GM19455 (cell line): ENCODE data around the gene SH3RF3.

Experiments
- ATAC-seq: cut with Tn5 transposase; IDR thresholded peaks from one replicate; pipeline ENCODE4 v1.9.1; 2021; ENCODE audit not compliant: unreplicated experiment

SH3RF3 gene

DNA sequence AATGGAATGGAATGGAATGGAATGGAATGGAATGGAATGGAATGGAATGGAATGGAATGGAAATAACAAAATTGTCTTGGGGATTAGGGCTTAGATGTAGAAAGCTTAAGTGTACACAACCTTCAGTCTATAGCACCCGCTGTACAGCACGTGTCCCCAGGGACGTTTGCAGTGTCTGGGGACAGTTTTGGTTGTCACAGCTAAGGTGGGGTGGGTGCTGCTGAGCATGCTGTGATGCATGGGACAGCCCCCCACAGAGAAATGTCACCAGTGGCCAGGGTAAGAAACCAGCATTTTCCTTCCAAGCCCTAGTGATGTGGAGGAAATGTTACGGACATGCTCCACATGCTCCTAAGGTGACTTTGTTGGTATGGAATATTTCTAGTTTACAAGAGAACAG, 70.8 kb downstream of the SH3RF3 start:
- no peak for ATAC-seq

DNA sequence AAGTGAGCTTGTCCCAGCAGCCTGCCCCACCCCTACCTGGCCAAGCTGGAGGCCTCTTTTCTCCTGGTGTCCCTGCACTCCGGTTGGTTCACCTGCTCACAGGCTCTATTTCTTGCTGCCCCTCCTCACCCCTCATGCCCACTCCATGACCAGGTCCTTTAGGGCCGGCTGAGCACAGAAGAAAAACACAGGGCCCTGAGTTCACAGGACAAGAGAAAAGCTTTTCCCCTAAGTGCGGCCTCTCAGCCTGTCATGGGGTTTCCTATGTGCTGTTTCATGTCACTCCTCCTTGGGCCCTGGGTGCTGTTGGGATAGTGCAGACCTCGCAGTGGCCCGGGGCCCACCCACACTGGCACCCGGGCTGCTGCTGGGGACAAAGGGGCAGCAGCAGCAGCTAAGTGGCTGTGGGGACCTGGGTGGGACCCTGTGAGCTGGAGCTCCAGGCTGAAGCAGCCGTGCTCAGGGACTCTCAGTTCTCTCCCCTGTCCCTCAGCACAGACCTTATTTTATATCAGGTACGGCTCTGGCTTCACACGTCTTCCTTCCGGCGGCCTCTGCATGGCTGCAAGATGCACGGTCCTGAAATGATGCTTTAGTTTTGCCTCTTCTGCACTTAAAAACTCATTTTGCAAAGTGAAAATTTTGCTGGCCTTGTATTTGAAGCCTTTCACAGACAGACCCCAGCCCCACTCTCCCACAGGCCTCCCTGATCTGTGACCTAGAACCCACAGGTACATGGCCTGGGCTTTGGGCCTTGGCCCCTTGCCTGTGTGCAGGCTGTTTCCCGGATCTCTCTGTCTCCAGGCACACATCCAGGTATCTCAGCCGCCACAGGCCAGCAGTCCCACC, 71.8 kb downstream of the SH3RF3 start:
- ATAC-seq = no peak

DNA sequence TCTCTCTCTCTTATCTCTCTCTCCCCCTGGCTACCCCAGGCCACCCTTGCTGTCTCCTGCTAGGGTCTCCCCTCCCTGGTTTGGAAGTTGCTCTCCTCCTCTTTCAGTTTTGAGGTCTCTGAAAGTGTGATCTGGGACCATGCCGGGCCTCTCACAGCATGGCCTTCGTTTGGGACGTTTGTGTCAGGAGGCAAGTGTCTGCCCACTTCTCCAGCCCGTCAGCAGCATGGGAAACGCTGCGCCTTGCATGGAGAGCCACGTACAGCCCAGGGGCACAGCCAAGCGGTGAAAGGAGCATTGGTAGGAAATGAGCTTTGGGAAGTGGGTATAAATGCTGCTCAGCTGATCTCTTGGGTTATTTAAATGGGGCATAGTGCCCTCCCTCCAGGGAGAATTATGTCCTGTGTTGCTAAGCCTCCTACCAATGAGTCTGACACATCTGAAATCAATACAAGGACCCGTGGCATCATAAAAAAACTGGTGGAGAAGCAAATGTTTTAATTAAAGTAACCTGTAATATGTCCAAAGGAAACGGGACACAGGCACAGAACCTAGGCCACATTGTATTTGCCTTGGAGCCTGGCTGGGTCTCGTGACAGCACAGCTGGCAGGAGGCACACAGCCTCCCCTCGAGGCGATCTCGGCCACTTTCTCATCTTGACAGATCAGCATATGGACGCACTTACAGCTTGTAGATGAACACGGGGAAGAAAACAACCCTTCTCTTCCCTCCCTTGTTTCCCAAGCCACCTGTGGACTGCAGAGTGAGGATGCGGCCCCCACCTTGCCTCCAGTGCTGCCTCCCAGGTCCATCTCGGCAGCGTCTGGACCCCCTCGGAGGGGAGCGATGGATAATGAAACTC, 72.7 kb downstream of the SH3RF3 start:
- ATAC-seq = no peak

DNA sequence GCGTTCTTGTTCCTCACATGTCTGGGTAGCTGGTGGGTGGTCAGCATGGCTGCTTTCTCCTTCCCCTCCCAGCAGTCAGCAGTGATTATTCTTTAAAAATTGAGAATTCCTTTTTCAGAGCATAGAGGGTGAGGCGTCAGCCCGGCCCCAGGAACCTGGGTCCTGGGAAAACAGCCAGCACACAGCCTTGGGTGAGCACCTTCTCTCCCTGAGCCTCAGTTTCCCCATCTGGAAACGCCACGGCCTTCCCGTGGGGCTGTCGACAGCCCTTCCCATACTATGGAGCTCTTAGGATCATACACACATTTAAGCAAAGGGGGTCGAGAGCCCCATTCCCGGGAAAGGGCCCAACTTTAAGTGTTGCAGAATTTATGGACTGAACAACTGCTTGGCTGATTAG, 73.5 kb downstream of the SH3RF3 start:
- ATAC-seq = no peak

DNA sequence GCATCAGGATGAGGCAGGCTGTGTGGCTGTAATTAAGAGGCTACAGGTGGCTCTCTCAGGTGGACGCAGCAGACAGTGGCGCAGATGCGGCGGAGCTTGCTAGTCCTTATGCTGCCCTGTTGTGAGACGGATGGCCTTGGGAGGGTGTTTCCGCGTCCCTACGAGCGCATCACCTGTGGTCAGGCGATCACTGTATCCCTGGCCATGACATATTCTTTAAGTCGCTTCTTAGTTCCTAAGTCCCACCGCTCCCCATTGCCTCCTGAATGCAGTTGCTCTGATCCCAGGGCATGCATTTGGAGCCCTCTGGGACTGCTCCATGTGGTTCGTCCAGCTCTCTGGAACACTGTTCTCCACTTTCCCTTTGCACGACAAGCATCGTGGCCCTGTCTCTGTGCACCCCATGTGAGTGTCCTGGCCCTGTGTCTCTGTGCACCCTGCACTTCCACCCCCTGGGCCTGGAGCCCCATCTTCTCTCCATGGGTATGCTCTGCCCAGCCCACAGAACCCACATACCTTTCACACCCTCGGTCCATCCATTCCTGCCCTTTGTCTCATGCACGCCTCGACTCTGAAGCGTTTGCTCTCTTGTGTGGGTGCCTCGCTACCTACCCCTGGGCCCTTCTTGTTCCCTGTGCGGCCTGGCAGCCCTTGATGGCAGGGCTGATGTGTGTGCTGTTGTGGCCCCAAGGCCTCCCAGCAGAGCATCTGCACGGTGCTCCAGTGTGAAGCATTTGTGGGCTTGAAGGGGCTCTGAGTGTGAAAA, 74.4 kb downstream of the SH3RF3 start:
- no peak for ATAC-seq

DNA sequence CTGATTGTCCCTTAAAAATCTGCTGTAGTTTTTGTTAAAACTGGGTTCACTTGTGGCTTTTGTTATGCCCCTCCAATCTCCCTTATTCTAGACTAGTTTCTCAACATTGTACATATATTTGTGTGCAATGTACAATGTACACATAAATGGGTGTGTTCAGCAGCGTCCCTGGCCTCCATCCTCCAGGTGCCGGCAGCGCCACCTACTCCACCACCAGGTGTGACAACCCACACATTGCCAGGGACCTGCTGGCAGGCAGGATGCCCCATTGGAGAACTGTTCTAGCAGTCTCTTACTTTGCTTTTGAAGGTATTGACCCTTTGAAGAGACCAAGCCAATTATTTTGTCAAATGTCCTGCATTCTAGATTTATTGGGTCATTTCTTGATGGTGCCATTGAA, 75.4 kb downstream of the SH3RF3 start:
- ATAC-seq = no peak

DNA sequence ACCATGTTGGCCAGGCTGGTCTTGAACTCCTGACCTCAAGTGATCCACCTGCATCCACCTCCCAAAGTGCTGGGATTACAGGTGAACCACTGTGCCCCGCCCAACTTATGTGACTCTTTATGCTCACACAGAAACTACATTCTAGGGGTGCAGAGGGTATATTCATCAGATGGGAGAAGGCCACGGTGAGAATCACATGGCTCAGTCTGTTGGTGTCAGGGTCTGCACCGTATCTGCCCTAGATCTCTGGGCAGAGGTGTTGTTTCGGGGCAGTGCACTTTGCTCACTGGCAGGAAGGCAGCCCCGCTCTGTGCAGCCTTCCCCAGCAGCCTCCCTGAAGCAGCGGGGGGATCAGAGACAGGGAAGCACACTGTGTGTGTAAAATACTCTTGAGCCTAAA, 76.4 kb downstream of the SH3RF3 start:
- no peak for ATAC-seq

DNA sequence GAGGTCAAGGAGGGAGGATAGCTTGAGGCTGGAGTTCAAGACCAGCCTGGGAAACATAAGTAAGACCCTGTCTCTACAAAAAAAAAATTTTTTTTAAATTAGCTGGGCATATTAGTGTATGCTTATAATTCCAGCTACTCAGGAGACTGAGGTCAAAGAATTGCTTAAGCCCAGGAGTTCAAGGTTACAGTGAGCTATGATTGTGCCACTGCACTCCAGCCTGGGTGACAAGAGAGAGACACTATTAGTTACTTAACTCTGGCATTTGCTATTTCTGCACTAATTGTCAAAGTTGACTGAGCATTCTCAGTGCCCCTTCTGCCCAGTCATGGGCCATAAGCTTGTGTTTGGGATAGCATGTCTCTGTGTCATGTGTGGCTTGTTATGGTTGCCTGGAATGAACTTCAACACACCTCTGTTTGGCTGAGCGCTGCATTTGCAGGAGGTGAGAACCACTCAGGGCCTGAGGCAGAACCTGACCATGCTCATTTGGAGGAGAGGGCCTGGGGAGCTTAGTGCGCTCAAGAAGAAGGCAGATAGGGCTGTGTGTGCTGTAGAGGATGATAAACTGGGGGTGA, 77.7 kb downstream of the SH3RF3 start:
- no peak for ATAC-seq

DNA sequence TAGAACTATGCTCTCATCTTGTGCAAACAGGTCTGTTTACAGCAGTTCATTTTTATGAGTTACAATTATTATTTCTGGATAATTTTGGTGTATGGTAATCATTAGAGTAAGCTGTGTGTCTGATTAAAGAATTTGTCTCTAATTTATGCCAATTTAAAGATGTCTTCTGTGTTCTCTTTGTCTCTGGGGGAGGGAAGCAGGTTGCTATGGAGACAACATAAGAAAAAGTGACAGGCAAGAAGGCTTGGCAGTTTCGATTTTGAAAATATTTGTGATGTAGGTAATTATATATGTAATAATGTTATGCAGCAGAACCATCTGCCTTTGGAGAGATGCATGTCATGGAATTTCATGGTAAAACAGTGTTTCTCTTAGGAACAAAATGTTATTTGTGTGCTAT, 78.2 kb downstream of the SH3RF3 start:
- ATAC-seq = no peak

DNA sequence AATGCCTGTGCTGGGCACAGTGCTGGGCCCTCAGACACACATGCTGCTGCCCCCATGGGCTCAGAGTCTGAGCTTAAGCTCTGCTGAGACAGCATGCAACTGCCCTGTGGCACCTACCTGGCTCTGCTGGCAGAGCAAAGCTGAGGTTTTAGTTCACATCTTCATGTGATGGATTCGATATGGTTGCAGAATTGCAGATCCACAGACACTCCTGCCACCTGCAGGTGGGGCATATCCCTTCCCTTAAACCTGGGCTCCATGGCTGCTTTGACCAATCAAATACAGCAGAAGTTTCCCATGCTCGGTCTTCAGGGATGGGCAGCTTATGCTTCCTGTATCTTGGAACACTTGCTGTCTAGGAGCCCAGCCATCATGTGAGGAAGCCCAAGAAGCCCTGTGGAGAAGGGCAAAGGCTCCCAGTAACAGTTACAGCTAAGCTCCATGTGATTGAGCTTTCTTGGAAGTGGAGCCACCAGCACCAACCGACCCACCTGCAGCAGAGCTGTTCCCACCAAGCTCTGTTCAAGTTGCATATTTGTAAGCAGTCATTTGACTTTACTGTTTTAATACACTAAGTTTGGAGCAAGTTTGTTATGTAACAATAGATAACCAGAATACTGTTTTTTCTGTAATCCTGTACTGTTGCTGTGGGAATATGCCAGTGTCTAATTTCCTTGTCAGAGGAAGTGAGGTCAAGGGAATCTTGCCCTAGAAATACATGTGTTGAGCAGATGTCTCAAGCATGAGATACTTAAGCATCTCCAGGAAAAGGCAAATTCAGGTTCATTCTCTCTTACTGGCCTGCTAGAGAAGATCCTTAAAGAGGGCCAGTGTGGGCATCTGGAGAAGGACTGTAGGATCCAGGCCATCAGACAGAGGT, 79.3 kb downstream of the SH3RF3 start:
- ATAC-seq = no peak

DNA sequence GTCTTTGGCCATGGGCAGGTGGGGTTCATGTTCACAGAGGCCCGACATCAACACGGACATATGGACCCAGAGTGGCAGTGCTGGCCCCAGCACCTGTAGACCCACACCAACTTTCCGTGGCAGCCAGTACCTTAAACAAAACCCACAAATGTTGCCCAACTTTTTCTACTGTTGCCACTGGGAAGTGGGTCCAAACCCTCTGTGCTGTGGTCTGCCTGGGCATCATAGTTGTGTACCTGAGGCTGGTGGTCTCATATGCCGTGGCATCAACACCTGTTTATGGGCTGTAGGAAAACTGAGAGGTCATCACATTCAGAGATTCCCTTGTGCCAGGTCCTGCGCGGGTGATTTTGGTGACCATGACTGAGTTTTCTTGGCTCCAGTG, 79.9 kb downstream of the SH3RF3 start:
- ATAC-seq = no peak

DNA sequence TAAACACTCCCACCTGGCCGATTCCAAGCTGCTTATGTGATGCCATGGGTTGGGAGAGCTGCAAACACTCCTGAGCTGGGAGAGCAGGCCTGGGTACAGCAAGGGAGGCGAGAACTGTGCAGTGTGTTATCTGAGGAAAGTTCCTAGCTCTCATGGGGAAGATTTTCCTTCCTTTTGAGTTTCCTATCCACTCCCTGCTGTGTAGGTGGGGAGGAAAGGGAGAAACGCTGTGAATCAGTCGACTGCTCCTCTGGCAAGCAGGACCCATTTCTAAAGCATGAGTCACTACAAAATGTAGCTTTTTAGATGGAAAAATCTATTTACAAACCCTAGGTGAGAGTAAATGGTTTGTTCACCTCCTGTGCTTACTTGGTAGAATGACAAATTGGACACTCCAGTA, 80.4 kb downstream of the SH3RF3 start:
- ATAC-seq = no peak

DNA sequence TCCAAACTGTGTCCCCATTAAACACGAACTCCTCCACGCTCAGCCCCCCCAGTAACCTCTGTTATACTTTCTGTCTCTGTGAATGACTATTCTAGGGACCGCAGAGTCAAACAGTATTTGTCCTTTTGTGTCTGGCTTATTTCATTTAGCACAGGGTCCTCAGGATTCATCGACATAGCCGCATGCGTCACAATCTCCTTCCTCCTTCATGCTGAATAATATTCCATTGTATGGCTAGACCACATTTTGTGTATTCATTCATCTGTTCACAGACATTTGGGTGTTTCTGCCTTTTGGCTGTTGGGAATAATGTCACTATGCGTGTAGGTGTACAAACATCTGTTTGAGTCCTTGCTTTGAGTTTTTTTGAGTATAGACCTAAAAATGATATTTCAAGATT, 80.9 kb downstream of the SH3RF3 start:
- ATAC-seq = no peak

DNA sequence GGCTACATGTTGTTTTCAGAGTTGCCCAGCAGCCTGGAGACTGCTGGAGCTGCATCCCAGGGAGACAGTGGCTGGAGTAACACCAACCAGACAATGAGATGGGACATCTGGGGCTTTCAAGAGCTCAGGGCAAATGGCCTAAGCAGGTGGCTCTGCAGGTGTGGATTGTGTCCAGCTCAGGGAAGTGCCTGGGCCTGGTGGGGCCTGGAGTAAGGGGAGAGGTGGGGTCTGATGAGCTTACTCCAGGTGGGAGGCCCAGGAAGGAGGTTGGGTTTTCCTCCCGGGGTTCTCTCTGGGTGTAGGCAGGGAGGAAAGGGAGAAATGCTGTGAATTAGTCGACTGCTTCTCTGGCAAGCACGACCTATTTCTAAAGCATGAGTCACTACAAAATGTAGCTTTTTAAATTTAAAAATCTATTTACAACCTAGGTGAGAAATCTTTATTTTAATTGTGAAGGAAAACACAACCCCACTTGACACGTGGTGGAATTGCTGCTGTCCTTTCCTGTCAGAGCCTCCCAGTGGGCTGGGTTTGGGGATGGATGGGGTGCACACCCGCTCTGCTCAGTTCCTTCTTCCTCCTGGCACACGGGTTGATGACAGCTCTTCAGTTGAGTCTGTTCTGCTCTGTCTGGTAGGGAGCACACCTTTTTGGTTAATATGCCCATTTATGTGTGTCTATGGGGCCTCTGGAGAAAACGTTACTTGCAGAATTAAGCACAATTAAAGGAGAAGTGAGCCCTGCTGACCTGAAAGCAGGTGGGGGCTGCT, 81.6 kb downstream of the SH3RF3 start:
- no peak for ATAC-seq

DNA sequence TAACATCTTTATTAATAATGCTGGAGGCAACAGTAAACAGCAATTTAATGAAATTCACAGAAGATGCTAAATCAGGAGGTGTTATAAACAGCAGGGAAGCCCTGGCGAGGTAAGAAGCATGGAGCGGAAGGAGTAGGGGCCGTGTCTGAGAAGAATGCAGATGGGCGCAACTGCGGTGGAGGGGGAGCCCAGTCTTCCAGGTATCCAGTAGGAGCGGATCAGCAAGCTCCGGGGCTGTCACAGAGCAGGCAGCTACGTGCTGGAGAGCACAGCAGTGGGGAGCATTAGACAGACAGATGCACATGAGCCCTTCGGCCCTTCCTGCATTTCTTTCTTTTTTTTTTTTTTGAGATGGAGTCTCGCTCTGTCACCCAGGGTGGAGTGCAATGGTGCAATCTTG, 82.3 kb downstream of the SH3RF3 start:
- no peak for ATAC-seq

DNA sequence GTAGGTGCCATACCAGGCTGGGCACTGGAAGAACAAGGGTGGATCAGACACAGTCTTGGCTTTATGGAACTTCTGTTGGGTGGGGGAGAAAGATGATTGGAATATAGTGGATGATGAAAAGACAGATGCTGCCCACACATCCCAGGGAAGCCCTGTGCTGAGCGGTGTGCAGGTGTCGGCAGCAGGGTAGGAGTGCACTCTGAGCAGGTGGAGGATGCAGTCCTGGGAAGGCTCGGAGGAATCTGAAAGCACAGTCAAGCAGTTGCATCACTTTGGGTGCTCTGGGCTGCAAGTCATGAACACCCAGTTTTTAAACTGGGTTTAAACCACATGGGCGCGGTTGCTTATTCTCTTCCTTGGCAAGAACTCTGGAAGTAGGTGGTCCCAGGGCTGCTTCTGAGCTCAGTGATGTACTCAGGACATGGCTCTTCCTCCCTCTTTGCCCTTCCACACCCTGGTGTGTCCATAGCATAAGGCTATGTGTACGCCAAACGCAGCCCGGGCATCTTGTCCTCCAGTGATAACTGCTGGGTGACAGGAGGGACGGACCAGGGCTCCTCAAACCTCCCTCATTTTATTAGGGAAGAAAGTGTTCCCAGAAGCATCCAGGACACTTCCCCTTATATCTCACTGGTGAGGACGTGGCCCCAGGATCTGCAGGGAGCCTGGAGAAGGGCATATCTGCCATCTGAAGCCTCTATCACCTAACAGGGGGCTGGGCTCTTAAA, 84.0 kb downstream of the SH3RF3 start:
- ATAC-seq = no peak

DNA sequence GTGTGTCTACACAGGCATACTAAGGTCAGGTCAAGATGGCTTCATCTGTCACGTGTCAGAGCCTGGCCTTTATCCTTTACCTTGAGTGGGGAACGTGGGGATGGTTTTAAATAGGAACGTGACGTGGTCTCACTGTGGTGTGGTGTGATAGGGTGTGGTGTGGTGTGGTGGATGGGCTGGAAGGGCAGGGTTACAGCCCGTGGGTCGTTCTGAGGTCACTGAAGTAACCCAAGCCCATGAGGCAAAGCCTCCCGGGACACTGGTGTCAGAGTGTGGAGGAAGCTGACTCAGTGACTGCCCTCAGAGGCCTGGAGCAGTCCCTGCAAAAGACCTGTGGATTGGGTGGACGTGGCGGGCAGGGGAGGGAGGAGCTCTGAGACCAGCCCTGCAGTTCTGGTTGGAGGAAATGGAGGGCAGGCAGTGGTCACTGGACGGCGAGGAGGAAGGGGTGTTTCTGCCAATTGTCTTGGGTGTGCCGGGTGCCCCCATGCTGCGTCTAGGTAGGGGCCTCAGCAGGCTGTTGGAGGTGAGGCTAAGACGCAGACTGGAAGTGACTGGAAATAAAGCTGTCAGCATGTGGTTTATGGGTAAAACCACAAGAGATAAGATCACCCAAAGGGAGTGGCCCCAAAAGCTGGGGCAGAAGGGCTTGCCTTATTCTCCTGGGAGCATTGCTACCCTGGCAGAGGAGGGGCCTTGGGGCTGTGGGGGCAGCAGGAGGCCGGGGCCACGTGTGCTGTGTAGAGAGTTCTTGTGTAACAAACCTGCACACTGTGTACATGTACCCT, 84.8 kb downstream of the SH3RF3 start:
- no peak for ATAC-seq
